ENCODE data around the gene ABR. TPM values are rescaled to one million over a fixed set of nuclear protein-coding genes. Genes with fewer than 3 reads are reported as not detected.

The ABR gene
- total and polyA plus RNA-seq, 2 of the 13 experiments (the other 11 are each of a cell fraction or from before 2014, with no cell fraction given): 12.4 to 40.4 TPM

GRCh38 chr17:953767-954166 is 226.0 kb downstream of the ABR start:
- H3K9ac ChIP-seq (ENCODE audit: insufficient read depth, low read depth, low read length): no peak overlapping the region
- intact Hi-C loops (cut with micrococcal nuclease; ENCODE audit: unreplicated experiment) (loop anchor here (2.0 kb wide), 1 partner anchor 19 kb away; no protein-coding TSS in a partner anchor), in situ Hi-C loops (cut with HindIII; ENCODE audit: extremely low pct_ligation_motif_present, low pct_unique_long_range_greater_than_20kb) (no loop called here)
- no peak overlapping the region for H3K4me2 ChIP-seq (ENCODE audit: low read depth, low read length)
- TSS peak; percentile 61 for BruUV-seq (replicated peaks)
- H3K79me2 ChIP-seq (ENCODE audit: insufficient read depth, low read length): peaks cover 13% of the 10 kb centered on the region
- no peaks in the 10 kb centered on the region for H3K27me3 ChIP-seq (ENCODE audit: control insufficient read depth in 1 of 2, insufficient read depth in 2 of 2, low read length in 2 of 2)
- no peak for TF ChIP-seq RFXANK (CRISPR knock-in tag; IDR thresholded peaks at IDR 0.05)
- TF ChIP-seq ZFP36L1 (CRISPR knock-in tag; IDR thresholded peaks at IDR 0.05): no peak
- no peak for TF ChIP-seq HOXA5 (CRISPR knock-in tag; IDR thresholded peaks at IDR 0.05)
- TF ChIP-seq ZNF567 (CRISPR knock-in tag; IDR thresholded peaks at IDR 0.05; ENCODE audit: borderline replicate concordance): no peak
- no peak for TF ChIP-seq ZNF570 (CRISPR knock-in tag; IDR thresholded peaks at IDR 0.05; ENCODE audit: borderline replicate concordance)
- TF ChIP-seq ZNF577 (CRISPR knock-in tag; IDR thresholded peaks at IDR 0.05; ENCODE audit: borderline replicate concordance, low read depth): no peak
- TF ChIP-seq ZNF644 (CRISPR knock-in tag; IDR thresholded peaks at IDR 0.05; ENCODE audit: low read depth): no peak
- TF ChIP-seq ZFYVE20 (CRISPR knock-in tag; IDR thresholded peaks at IDR 0.05; ENCODE audit: borderline replicate concordance, low read depth): no peak
- no peak for TF ChIP-seq BRF2 (CRISPR knock-in tag; IDR thresholded peaks at IDR 0.05)
- no peak for TF ChIP-seq SNAI1 (CRISPR knock-in tag; IDR thresholded peaks at IDR 0.05; ENCODE audit: borderline replicate concordance)
- no peak for TF ChIP-seq DDIT3 (CRISPR knock-in tag; IDR thresholded peaks at IDR 0.05)
- TF ChIP-seq ZNF292 (CRISPR knock-in tag; IDR thresholded peaks at IDR 0.05; ENCODE audit: borderline replicate concordance, low read depth): no peak
- no peak for TF ChIP-seq SRF (IDR thresholded peaks at IDR 0.05; ENCODE audit: low read depth, low read length)
- no peak for TF ChIP-seq ZNF205 (CRISPR knock-in tag; IDR thresholded peaks at IDR 0.05)
- H3K36me3 ChIP-seq (replicated peaks in 1 of 2; ENCODE audit: control insufficient read depth in 1 of 2, insufficient read depth in 2 of 2, low read length in 2 of 2): no peaks in the 10 kb centered on the region; a peak in 1 of 5 replicates
- peaks cover 33% of the 10 kb centered on the region for H3K4me1 ChIP-seq (ENCODE audit: insufficient read depth, low read length)
- FAIRE-seq: no peak
- 98% methylated on average over 13 of the region's 16 CpGs for WGBS (ENCODE audit: low lambda C conversion rate)
- H2AFZ ChIP-seq (ENCODE audit: low read length): no peak overlapping the region
- no peak overlapping the region for H3K27ac ChIP-seq (ENCODE audit: extremely low read length, insufficient read depth, low read length)
- POLR2A ChIA-PET: interaction anchor here (1.9 to 2.1 kb wide), 2 partner anchors 18 to 26 kb away, joined by 10 to 12 read pairs; partner anchors contain the start of gene NXN
- no peak overlapping the region for H3K4me3 ChIP-seq (replicated peaks in 1 of 3; ENCODE audit: insufficient read depth in 1 of 3, low read depth in 2 of 3, low read length in 3 of 3)
- H3K9me3 ChIP-seq (ENCODE audit: low read length): no peaks in the 10 kb centered on the region
- no peaks in the 10 kb centered on the region; the same call in 1 of the 2 replicates for H4K20me1 ChIP-seq (ENCODE audit: insufficient read depth, low read length)
- DNase-seq (ENCODE audit: low spot score): no peak
- CTCF ChIA-PET (ENCODE audit: low intra/inter-chr PET ratio, low total read pairs): no interaction called here
- no peak for ATAC-seq

Small RNA genes lying within 50 kb of the gene (microRNA-seq; reads per million reads assigned to microRNA genes)
- gene MIR3183: 0.51 reads per million

Small RNA genes lying within 50 kb of the gene (small RNA-seq; reads per million reads assigned to genes)
- gene AC016292.2 (ENCODE audit: insufficient read depth in 2 of 3, insufficient read length in 3 of 3, low read depth in 2 of 3, low replicate concordance in 1 of 3) (0 reads per million in 3 experiments), gene MIR3183 (ENCODE audit: insufficient read depth in 2 of 3, insufficient read length in 3 of 3, low read depth in 2 of 3, low replicate concordance in 1 of 3) (0 reads per million in 3 experiments), gene RF00017 (ENCODE audit: insufficient read depth in 2 of 3, insufficient read length in 3 of 3, low read depth in 2 of 3, low replicate concordance in 1 of 3) (0 reads per million in 3 experiments)

Other genes starting within 250 kb of the ABR start
- 21.3 and 22.2 TPM in 2 replicates for gene NXN, start 200.2 kb downstream of the ABR start, total RNA-seq (2016; rRNA removed; fragmentation: Illumina TruSeq; extraction: Trizol)
- 22.3 and 24.3 TPM in 2 replicates for gene NXN, start 200.2 kb downstream of the ABR start, polyA plus RNA-seq (2011; rRNA removed)
- gene TIMM22, start 182.9 kb downstream of the ABR start, total RNA-seq (2016; rRNA removed; fragmentation: Illumina TruSeq; extraction: Trizol): 15.5 and 16.3 TPM in 2 replicates
- 5.9 and 6.2 TPM in 2 replicates for gene TIMM22, start 182.9 kb downstream of the ABR start, polyA plus RNA-seq (2011; rRNA removed)
- not detected in 2 replicates for gene BHLHA9, start 90.5 kb upstream of the ABR start, total RNA-seq (2016; rRNA removed; fragmentation: Illumina TruSeq; extraction: Trizol)
- not detected in 2 replicates for gene BHLHA9, start 90.5 kb upstream of the ABR start, polyA plus RNA-seq (2011; rRNA removed)
- gene TRARG1, start 99.7 kb upstream of the ABR start, total RNA-seq (2016; rRNA removed; fragmentation: Illumina TruSeq; extraction: Trizol): not detected in 2 replicates
- not detected in 2 replicates for gene TRARG1, start 99.7 kb upstream of the ABR start, polyA plus RNA-seq (2011; rRNA removed)
- 256 and 504 TPM in 2 replicates for gene YWHAE, start 220.2 kb upstream of the ABR start, total RNA-seq (2016; rRNA removed; fragmentation: Illumina TruSeq; extraction: Trizol)
- 249 and 335 TPM in 2 replicates for gene YWHAE, start 220.2 kb upstream of the ABR start, polyA plus RNA-seq (2011; rRNA removed)